GM19023 (cell line): ENCODE data around the gene TAF1B.
A peak's percentile ranks its signal among the peaks of the same experiment; 100 is the strongest.
"Not testable (repeated sequence)": the region's sequence is repeated elsewhere in the genome, so short reads cannot be mapped to it uniquely, and the experiment has no call there.

Experiments
- ATAC-seq: cut with Tn5 transposase; IDR thresholded peaks from one replicate; pipeline ENCODE4 v1.9.1; 2021; ENCODE audit warnings: mild to moderate bottlenecking, moderate library complexity; ENCODE audit not compliant: unreplicated experiment

TAF1B gene

DNA sequence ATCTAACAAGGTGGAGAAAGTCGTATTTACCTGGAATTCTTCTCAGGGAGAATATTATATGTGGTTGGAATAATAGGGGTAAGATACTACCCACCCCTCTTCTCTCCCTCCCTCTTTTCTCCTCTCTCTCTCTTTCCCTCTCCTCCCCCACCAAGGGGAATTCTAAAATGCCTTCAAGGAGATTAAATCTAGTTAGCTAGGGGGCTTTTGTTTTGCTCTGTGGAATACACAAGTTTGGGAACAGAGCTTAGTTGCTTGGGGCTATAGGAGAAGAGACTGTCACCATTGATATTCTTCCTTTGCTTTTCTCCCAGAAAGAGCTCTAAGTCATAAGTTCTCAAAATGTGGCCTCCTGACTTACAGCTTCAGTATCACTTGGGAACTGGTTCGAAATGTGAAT is 34.5 kb downstream of the TAF1B start:
- no peak for ATAC-seq

DNA sequence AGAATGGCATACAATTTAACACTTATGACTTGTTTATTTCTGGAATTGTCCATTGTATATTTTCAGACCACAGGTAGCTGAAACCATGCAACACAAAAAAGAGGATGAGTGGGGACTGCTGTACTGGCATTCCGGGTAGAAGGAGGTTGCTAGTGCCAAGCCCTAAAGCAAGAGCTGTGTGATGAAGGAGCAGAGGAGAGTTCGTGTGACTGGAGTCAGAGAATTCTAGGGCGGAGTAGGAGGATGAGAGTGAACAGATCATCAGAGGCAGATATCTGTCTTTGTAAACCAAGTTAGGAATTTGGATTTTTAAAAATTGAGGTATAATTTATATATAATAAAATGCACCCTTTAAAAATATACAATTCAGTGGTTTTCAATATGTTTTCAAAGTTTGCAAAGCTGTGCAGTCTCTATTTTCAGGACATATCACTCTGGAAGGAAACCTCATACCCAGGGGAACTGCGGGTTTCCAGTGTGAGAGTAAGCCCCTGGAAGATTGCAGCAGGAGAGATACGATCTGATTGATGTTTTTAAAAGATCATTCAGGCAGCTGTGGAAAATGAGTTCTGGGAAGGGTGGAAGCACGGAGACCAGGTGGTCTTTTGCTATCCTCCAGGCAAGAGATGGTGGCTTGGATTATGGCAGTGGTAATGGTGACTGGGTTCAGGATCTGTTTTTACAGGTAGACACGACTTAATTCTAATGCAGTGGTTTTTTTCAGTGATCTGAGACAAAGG is 36.4 kb downstream of the TAF1B start:
- ATAC-seq, result no peak

DNA sequence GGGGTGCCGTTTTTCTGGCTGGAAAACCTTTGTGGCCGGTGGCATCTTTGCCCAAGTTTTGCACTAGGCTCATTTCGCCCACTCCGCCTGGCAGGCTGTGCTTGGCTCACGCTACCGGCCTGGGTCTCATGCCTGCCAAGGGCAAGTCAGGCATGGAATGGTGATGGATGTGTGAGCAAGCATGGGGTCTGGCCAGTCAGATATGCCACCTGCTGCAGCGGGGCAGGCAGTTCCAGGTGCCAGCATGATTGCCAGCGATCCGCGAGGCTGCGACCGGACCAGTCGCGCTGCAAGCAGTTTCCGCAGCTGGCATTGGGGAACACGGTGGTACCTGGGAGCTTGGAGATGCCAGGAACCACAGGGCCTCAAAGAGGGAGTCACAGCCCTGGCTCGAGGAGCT is 40.6 kb downstream of the TAF1B start:
- ATAC-seq, result no peak

DNA sequence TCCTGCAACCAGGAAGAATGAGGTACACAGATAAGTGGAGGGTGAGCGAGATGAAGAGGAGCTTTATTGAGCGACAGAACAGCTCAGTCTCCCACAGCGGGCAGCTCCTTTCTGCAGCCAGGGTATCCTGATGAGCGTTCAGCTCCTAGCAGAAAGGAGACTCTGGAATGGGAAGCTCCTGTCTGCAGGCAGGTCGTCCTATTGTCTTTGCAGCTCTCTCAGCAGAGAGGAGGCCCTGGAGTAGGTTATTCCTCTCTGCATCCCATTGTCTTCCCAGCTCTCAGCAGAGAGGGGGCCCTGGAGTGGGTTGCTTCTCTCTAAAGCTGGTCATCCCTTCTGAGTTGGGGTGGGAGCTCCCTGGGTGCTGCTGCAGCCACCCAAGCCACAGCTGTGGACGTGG is 41.2 kb downstream of the TAF1B start:
- no peak for ATAC-seq

DNA sequence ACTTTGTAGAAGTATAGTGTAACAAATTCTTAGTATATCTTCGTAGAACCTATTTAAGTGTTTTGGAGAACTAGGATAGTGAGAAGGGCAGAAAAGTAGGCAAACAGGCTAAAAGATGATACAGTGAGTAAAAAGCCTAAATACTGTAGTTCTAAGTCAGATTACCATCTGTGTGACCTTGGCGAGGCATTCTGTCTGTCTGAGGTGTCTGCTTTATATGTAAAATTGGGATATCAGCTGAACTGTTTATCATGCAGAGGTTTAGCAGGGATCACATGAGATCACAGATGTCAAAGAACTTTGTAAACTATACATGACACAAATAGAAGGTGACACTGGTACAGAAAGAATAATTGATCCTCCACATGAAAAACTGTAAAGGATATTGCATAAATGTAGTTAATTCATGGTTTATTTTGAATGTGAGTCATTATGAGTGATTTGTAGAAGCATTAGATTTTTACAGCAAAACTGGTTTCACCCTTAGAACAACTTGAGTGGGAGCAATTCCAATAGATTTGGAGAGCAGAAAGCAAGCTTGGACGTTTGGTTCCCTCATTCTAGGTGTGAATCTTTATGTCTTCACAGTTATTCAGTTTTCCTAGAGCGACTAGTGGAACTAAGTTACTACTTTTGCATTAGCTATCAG is 41.9 kb downstream of the TAF1B start:
- ATAC-seq, result no peak

DNA sequence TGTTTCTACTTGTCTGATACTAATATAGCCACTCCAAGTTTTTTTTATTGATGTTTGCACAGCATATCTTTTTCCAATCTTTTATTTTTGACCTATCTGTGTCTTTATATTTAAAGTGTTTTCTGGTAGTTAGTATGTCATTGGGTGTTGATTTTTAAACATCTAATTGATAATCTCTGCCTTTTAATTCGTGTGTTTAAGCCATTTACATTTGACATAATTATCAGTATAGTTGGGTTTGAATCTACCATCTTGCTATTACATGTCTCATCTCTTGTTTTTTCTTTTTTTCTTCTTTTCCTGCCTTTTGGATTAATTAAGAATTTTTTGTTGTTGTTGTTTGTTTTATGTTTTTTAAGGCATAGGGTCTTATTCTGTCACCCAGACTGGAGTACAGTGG is 44.2 kb downstream of the TAF1B start:
- no peak for ATAC-seq

DNA sequence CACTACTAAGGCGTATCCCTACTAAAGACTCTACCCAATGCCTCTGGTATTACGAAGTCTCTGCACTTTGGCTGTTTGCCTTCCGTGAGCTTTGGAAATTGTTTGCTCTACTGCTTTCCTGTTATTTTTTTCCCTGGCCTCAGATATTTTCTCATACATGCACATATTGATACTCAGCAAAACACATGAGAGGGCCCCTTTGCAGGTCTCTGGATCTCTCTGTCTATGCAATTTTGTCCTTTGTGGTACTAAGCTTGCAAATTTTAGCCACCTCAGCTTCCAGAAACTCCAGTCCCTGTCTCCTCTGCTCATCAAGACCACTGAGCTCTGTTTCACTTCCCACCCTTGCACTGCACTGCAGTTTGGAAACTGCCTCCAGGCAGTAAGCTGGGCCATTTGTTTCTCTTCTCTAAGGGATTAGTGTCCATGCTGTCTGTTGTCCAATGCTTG is 46.6 kb downstream of the TAF1B start:
- ATAC-seq, result no peak

DNA sequence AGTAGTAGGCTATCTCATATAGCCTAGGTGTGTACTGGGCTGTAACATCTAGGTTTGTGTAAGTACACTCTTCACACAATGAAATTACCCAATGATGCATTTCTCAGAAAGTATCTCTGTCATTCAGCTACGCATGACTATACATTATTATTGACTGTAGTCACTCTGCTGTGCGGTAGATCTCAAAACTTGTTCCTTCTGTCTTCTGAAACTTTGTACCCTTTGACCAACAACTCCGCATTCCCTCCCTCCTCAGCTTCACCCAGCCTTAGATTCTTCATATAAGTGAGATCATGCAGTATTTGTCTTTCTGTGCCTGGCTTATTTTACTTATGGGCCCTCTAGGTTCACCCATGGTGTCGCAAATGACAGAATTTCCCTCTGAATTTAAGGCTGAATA is 49.0 kb downstream of the TAF1B start:
- no peak for ATAC-seq

DNA sequence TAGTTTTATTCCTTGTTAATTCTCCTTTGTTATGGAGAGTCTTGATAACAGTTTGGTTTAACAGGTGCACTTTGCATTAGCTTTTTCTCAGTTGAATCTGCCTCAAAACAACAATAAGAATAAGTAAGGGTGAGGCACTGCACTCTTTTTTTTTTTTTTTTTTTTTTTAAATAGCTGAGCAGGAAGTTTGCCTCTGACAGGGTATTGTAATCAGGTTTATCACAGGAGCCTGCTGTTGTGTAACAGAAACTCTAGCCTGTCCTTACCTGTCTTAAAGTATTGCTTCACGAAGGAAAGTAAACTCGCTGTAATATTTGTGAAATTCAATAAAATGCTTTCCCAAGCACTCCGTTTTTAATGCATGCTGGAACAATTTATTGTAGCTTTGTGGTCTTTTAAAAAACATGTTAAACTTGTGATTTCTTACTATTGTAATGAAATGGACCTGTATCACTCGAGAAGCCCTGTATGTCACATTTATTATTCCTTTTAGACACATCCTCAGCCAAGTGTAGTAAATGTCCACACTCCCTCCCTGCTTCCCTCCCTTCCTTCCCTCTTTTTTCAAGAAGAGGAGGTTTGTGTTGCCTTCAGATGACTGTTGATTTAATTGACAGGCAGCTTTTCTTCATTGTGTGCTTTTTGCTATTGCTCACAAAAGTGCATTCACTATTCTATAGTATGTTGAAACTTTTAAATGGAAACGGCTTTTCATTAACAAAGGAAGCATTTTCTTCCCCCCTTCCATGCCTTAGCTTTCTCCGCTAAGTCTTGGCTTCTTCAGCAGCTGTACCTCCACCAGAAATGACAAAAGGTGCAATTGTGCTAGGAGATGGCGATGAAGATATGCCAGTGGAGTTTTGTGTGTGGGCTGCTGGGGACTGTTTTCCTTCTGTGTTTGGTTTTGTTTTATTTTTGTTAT is 52.7 kb downstream of the TAF1B start:
- no peak for ATAC-seq

DNA sequence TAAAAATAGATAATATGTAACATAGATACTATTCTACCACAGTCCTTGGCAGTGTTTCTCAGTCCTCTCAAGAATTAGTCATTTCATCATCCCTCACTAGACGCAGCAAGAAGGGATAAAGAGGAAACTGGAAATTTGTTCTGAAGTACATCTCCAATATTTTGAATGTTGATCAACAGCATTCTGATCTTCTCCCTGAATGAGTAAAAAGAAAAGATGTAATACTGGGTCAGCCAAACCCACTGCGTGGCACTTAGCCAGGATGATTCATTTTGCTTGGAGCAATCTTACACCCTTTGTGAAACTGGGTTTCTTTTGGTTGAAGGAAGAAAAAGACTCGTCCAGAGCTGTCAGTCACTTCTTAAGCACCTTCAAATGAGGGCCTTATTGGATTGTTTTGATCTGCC is 54.1 kb downstream of the TAF1B start:
- ATAC-seq, result peak; percentile 63

DNA sequence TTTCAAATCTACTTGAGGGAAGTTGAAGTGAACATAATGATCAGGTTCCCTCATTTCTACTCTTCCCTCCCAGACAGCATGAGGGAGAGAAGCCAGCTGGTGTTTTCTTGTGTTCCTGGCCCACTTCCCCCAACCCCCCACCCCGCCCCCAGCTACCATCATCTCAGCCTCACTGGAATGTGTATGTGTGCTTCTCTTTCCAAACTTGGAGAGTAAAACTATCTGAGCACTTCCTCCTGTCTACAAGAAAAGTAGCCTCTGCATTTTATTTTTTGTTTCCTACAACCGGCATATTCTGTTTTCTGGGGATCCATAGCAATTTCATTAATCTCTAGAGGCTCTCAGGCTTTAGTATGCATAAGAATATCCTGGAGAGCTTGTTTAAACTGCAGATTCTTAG is 54.6 kb downstream of the TAF1B start:
- ATAC-seq, result no peak

DNA sequence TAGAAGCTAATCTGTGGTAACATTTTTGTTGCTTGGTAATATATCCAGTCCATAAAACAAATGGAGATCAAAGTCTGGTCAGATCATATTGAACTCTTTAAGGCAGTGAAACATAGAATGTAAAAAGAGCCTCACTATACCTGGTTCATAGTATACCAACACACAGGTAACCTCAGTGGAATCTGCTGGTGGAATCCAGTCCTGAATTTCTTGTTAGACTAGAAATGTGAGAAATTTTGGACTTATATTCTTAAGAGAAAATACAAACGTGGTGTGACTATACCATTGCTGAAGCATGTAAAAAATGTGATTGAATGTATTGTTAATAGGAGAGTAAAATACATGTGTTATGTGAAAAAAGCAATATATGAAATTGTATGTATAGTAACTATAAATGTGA is 62.1 kb downstream of the TAF1B start:
- no peak for ATAC-seq

DNA sequence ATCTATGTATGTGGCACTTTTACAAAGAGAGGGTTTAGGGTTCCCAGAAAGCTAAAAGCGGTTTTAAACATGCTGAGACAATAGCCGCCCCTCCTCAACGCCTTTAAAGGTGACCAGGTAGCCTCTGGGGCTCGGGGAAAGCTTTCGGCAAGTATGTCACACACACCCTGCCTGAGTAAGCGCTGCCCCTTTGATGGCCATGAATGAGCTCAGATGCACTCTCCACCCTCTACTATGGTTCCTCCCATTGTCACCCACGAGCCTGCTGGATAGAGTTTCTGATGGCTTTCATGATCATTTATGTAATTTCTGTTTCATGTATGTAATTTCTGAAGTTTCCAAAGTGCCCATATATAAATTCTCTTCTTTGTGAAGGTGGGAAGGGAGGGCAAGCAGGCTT is 64.1 kb downstream of the TAF1B start:
- no peak for ATAC-seq

DNA sequence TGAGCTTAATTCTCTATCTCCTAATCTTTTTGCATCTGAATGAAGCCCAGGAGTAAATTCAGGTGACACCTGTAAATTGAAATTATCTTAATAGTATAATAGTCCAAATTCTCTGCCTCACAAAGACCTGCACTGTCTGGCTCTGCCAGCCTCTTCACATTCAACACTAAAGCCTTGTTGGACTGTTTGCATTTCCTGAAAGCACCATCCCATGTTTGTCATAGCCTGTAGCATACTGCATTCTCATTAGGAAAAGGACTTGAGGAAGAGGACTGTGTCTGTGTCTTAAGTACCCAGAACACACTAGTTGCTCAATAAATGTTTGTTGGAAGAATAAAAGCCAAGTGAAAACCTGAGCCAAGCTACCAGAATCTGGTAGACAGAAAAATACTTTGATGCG is 65.4 kb downstream of the TAF1B start:
- ATAC-seq, result no peak

DNA sequence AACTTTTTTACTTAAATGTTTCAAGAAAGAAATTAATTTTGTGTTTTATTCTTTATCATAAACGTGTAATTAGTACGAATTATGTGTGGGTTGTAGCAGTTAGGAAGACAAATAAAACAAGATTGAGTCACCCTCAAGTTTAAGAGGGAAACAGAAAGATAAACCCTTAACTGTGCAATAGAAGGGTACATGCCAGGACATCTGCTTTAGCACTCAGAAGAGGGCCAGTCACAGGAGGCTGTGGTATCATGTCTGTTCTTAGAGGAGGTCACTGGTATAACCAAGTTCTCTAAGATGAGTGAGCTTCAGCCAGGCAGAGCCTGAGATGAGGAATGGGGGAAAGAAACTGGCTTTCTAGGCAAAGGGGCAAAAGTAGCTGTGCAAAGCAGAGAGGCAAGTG is 65.8 kb downstream of the TAF1B start:
- no peak for ATAC-seq

DNA sequence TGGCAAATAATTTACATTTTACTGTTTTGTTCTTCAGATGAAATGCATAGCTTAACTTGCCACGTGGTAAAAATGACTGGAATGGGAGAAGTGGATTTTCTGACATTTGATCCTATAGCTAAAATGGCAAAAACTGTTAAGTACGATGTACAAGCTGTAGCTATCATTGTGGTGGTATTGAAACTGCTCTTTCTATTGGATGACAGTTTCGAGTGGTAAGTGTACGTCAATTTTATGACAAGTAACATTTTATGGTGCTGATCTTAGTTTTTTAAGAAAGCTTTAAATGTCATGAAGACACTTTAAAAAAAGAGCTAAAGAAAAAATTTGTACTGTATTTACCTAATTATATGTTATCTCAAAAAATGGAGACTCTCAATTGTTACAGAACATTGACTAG is 67.4 kb downstream of the TAF1B start:
- ATAC-seq, result no peak

DNA sequence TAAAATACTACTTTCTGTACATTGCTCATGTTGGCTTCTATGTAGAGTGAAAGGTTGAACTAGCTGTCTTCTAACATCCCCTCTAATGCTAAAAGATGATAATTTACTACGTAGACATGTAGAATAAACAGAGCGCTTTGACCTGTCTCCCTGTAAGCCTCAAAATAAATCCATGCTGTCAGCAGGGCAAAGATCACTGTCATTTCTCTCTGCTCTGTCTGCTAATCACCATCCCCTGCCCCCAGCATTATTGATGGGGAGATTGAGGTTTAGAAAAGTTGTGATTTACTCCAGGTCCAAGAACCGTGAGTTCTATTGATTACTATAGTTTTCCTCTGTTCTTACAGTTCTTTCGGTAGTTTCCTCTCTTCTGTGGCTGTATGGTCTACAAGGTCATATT is 69.2 kb downstream of the TAF1B start:
- ATAC-seq, result no peak

DNA sequence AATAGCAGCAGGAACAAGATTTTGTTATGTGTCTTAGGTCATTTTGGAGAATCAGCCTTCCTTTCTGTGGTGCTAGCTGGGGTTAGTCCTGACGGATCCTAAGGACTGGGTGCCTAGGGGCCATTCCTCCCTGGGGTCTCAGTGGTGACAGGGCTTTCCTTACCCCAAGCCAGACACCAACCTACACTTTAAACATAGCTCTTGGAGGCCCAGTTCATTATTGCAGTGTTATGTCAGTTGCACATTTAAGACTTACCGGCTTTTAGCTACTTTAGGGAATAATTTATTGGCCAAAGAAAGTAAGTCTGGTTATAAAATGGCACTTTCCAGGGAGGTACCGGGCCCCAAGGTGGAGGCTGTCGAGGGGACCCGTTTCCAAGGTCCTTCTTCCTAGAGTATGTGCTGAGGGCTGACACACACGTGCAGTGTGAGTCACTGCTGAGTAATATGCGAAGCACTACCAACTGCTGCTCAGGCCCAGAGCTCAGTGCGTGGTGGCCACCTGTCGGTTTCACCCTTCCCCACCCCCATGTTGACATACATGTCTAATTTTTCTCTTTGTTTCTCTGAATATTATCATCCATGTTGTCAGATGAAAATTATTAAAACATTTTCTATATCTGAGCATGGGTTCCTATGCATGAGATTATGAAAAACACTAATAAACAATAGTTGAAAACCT is 71.3 kb downstream of the TAF1B start:
- peak; percentile 100 for ATAC-seq

DNA sequence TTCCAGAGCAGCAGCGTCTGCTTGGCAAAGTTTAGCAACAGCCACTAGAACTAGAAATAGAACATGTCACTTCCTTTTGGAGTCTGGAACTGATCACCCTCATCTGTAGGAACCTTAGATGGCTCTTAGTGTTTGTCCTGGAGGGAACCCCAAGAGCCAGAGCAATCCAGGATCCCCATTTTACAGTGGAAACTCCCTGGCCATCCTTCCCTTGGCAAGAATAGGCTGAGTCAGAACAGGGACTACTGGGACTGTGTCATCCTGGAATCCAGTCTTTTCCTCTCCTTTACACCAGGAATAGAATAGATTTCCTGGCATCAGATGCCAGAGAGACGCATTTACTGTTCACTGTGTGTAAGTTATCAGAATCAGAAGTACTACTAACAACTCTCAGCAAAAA is 75.0 kb downstream of the TAF1B start:
- ATAC-seq, result no peak

DNA sequence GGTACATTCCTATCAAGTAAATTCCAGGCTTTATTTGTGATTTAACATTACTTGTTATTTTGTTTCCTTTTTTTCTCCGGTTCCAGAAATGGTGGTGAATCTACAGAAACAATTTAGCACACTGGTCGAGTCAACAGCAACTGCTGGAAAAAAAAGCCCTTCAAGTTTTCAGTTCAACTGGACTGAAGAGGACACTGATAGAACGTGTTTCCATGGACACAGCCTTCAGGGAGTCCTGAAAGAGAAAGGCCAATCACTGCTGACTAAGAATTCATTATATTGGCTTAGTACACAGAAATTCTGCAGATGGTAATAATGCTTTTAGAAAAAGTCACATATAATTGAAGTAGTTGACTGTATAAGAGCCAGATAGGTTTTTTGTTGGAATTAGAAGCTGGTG is 76.2 kb downstream of the TAF1B start:
- ATAC-seq, result no peak

DNA sequence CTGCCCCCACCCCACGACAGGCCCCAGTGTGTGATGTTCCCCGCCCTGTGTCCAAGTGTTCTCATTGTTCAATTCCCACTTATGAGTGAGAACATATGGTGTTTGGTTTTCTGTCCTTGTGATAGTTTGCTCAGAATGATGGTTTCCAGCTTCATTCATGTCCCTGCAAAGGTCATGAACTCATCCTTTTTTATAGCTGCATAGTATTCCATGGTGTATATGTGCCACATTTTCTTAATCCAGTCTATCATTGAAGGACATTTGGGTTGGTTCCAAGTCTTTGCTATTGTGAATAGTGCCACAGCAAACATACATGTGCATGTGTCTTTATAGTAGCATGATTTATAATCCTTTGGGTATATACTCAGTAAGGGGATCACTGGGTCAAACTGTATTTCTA is 83.7 kb downstream of the TAF1B start:
- ATAC-seq, result not testable (repeated sequence)
